Measurements from ENCODE around the gene FNDC3B. TPM values are rescaled to one million over a fixed set of nuclear protein-coding genes. Genes with fewer than 3 reads are reported as not detected.

FNDC3B gene
- total RNA-seq, 4 donors from 2014 or later, result 114 to 217 (median 164) TPM

- no peak for TF ChIP-seq CTCF (IDR thresholded peaks at IDR 0.05)
- no peak for ATAC-seq (ENCODE audit: low FRiP score)
Observed at GRCh38 chr3:172182797-172183196, 143.4 kb downstream of the FNDC3B start.

GRCh38 chr3:172184106-172184822 is 144.9 kb downstream of the FNDC3B start:
- DNase-seq (ENCODE audit: low spot score) (no peak), ATAC-seq (ENCODE audit: low FRiP score) (no peak)
- no peak for TF ChIP-seq CTCF (IDR thresholded peaks at IDR 0.05)

More at GRCh38 chr3:172182797-172183196, 143.4 kb downstream of the FNDC3B start:
- DNase-seq (ENCODE audit: low spot score), result no peak

GRCh38 chr3:172185907-172186306 is 146.5 kb downstream of the FNDC3B start:
- no peak for ATAC-seq (ENCODE audit: low FRiP score)
- DNase-seq (ENCODE audit: low spot score), result no peak
- no peak for TF ChIP-seq CTCF (IDR thresholded peaks at IDR 0.05)

GRCh38 chr3:172186607-172187006 is 147.2 kb downstream of the FNDC3B start:
- DNase-seq (ENCODE audit: low spot score), result no peak
- no peak for ATAC-seq (ENCODE audit: low FRiP score)
- no peak for TF ChIP-seq CTCF (IDR thresholded peaks at IDR 0.05)

GRCh38 chr3:172187511-172187910 is 148.1 kb downstream of the FNDC3B start:
- no peak for DNase-seq (ENCODE audit: low spot score)
- no peak for ATAC-seq (ENCODE audit: low FRiP score)
- no peak for TF ChIP-seq CTCF (IDR thresholded peaks at IDR 0.05)

GRCh38 chr3:172188511-172188910 is 149.1 kb downstream of the FNDC3B start:
- no peak for TF ChIP-seq CTCF (IDR thresholded peaks at IDR 0.05)
- ATAC-seq (ENCODE audit: low FRiP score) (no peak), DNase-seq (ENCODE audit: low spot score) (no peak)

GRCh38 chr3:172189213-172189612 is 149.8 kb downstream of the FNDC3B start:
- no peak for ATAC-seq (ENCODE audit: low FRiP score)
- no peak for DNase-seq (ENCODE audit: low spot score)
- no peak for TF ChIP-seq CTCF (IDR thresholded peaks at IDR 0.05)

Data from omental fat pad (tissue), 4 donors.